Gastrocnemius medialis (tissue), 4 donors: ENCODE data around the gene THBS1.

Source experiments
- CTCF ChIP-seq, 5 experiments: fragments of 450-650 bp in 3 of 5; fragments of 200-600 bp in 2 of 5; sonication (generic) in 2 of 5; IDR thresholded peaks in 4 of 5; conservative IDR thresholded peaks in 1 of 5; 1 replicate in 4 of 5; 2 replicates in 1 of 5; pipeline ENCODE4 v1.5.1; 2016 to 2019; ENCODE audit warnings: antibody characterized with exemption in 5 of 5, mild to moderate bottlenecking in 3 of 5, moderate library complexity in 3 of 5
- POLR2A ChIP-seq, 2 donors: fragments of 450-650 bp; IDR thresholded peaks; one replicate each; pipeline ENCODE4 v1.6.1; 2017; ENCODE audit warnings: antibody characterized with exemption in 2 of 2, mild to moderate bottlenecking in 2 of 2, moderate library complexity in 2 of 2

- TF ChIP-seq CTCF (IDR thresholded peaks at IDR 0.05 in 4 of 5, conservative IDR thresholded peaks at IDR 0.05 in 1 of 5), result no peak
- TF ChIP-seq POLR2A (IDR thresholded peaks at IDR 0.05), result no peak
Observed at GRCh38 chr15:39588531-39589192, 7.8 kb downstream of the THBS1 start.
